Kasumi-1 (cell line): Measurements from ENCODE around the gene NR3C2.
"Not testable (repeated sequence)": the region's sequence is repeated elsewhere in the genome, so short reads cannot be mapped to it uniquely, and the experiment has no call there.

Source experiments
- DNase-seq, 2 experiments: peaks; one replicate each; lab custom pipeline; 2025; lab: John Stamatoyannopoulos, UW

Gene NR3C2

GRCh38 chr4:148369919-148370318 is 72.3 kb downstream of the NR3C2 start:
- no peak for DNase-seq

- DNase-seq, result no peak
These were observed 74.5 kb downstream of the NR3C2 start for GRCh38 chr4:148367756-148368155.

GRCh38 chr4:148366251-148366650 is 76.0 kb downstream of the NR3C2 start:
- no peak for DNase-seq

- DNase-seq, result no peak
These were observed 77.7 kb downstream of the NR3C2 start for GRCh38 chr4:148364525-148364924.

- no peak for DNase-seq
These were observed 82.4 kb downstream of the NR3C2 start for GRCh38 chr4:148359769-148360168.

- no peak for DNase-seq
These were observed 86.6 kb downstream of the NR3C2 start for GRCh38 chr4:148355442-148356123.

- DNase-seq, result no peak
These were observed 88.0 kb downstream of the NR3C2 start for GRCh38 chr4:148354186-148354585.

GRCh38 chr4:148353571-148353970 is 88.6 kb downstream of the NR3C2 start:
- DNase-seq, result no peak

- no peak for DNase-seq
These were observed 93.1 kb downstream of the NR3C2 start for GRCh38 chr4:148349153-148349552.

GRCh38 chr4:148346657-148347056 is 95.6 kb downstream of the NR3C2 start:
- no peak for DNase-seq

GRCh38 chr4:148345509-148345908 is 96.7 kb downstream of the NR3C2 start:
- no peak for DNase-seq

- DNase-seq, result no peak
These were observed 97.3 kb downstream of the NR3C2 start for GRCh38 chr4:148344941-148345340.

- DNase-seq, result no peak
These were observed 97.9 kb downstream of the NR3C2 start for GRCh38 chr4:148344352-148344751.

GRCh38 chr4:148341980-148342800 is 100.0 kb downstream of the NR3C2 start:
- DNase-seq, result no peak

GRCh38 chr4:148335133-148335532 is 107.1 kb downstream of the NR3C2 start:
- DNase-seq, result no peak

GRCh38 chr4:148333265-148333664 is 108.9 kb downstream of the NR3C2 start:
- no peak for DNase-seq

- no peak for DNase-seq
These were observed 109.7 kb downstream of the NR3C2 start for GRCh38 chr4:148332486-148332885.

- no peak for DNase-seq
These were observed 111.5 kb downstream of the NR3C2 start for GRCh38 chr4:148330724-148331123.

- no peak for DNase-seq
These were observed 112.1 kb downstream of the NR3C2 start for GRCh38 chr4:148330161-148330560.

GRCh38 chr4:148329751-148330150 is 112.5 kb downstream of the NR3C2 start:
- DNase-seq, result no peak

GRCh38 chr4:148327683-148328082 is 114.5 kb downstream of the NR3C2 start:
- no peak for DNase-seq

- not testable (repeated sequence) for DNase-seq
These were observed 118.9 kb downstream of the NR3C2 start for GRCh38 chr4:148323316-148323715.

- no peak for DNase-seq
These were observed 127.2 kb downstream of the NR3C2 start for GRCh38 chr4:148315049-148315448.
